Vagina (tissue), 2 donors: ENCODE measurements around the gene CENPO. TPM values are rescaled to one million over a fixed set of nuclear protein-coding genes. Genes with fewer than 3 reads are reported as not detected.

Source experiments
- DNase-seq, 2 donors: peaks; one replicate each; pipeline ENCODE4 v3.0.0-alpha.2; 2017; ENCODE audit errors: extremely low spot score in 2 of 2
- H3K27ac ChIP-seq: fragments of 200-600 bp; sonication (generic); one replicate; pipeline ENCODE4 v1.5.1; 2019
- H3K27me3 ChIP-seq: fragments of 200-600 bp; sonication (generic); one replicate; pipeline ENCODE4 v1.5.1; 2019
- H3K36me3 ChIP-seq, 2 donors: fragments of 200-600 bp; sonication (generic); one replicate each; pipeline ENCODE4 v1.5.1; 2017 to 2019
- H3K4me1 ChIP-seq: fragments of 200-600 bp; sonication (generic); one replicate; pipeline ENCODE4 v1.5.1; 2019
- H3K4me3 ChIP-seq, 2 donors: fragments of 200-600 bp; sonication (generic); 1 replicate in 1 of 2; 2 replicates in 1 of 2; pipeline ENCODE4 v1.5.1; 2016 to 2019
- H3K9me3 ChIP-seq: fragments of 200-600 bp; sonication (generic); one replicate; pipeline ENCODE4 v1.5.1; 2019
- POLR2A ChIP-seq, 2 donors: fragments of 450-650 bp; IDR thresholded peaks; one replicate each; pipeline ENCODE4 v1.6.1; 2017; ENCODE audit warnings: antibody characterized with exemption in 2 of 2, mild to moderate bottlenecking in 2 of 2, moderate library complexity in 2 of 2
- POLR2AphosphoS5 ChIP-seq, 2 donors: sonication (generic); formaldehyde crosslinking; IDR thresholded peaks; one replicate each; pipeline ENCODE4 v1.9.0; 2017; ENCODE audit warnings: antibody characterized with exemption in 2 of 2, mild to moderate bottlenecking in 2 of 2, low read depth in 1 of 2; ENCODE audit not compliant: insufficient read depth in 1 of 2
- intact Hi-C: fragments of 100-400 bp; cut with DNase I; formaldehyde crosslinking; loops from one replicate; pipeline ENCODE4 v1.15.1; 2023
- total RNA-seq: library from RNA; depleted of rRNA; stranded (reverse); fragments of >200 nt; gene quantifications from one replicate; pipeline ENCODE4 v1.2.3, GENCODE V29; 2016
- TF ChIP-seq, protein P1 (sequence below), 3 experiments: fragments of 450-650 bp in 2 of 3; fragments of 200-600 bp in 1 of 3; sonication (generic) in 1 of 3; IDR thresholded peaks; one replicate each; pipeline ENCODE4 v1.5.1; 2017 to 2019; ENCODE audit warnings: antibody characterized with exemption in 3 of 3, mild to moderate bottlenecking in 2 of 3, moderate library complexity in 2 of 3

Gene CENPO
- total RNA-seq, 1 donor from 2014 or later: 3.2 TPM

DNA sequence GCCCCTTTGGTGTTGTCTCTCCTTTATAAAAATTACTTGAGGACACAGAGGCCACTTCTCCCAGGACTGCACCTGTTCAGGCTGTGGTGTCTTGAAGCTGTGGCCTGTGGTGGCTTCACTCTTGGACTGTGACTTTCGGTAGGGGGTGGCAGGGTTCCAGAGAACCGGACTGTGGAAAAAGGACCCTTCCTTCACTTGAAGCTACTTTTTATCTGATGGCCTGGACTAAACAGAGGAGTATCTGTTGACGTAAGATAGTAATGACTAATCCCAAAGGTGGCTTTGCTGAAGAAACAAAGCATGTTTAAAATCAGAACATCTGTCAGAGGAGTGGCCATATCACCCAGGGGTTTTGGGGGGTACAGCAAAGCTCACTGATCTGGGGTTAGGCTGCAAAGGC lies 60.8 kb downstream of the CENPO start:
- H3K4me1 ChIP-seq: peaks cover 42% of the 10 kb centered on the region
- H3K27me3 ChIP-seq: no peaks in the 10 kb centered on the region
- H3K36me3 ChIP-seq: no peaks in the 10 kb centered on the region
- peak overlapping the region; percentile 86 for H3K27ac ChIP-seq
- no peak for TF ChIP-seq POLR2A (IDR thresholded peaks at IDR 0.05)
- TF ChIP-seq, protein P1, sequence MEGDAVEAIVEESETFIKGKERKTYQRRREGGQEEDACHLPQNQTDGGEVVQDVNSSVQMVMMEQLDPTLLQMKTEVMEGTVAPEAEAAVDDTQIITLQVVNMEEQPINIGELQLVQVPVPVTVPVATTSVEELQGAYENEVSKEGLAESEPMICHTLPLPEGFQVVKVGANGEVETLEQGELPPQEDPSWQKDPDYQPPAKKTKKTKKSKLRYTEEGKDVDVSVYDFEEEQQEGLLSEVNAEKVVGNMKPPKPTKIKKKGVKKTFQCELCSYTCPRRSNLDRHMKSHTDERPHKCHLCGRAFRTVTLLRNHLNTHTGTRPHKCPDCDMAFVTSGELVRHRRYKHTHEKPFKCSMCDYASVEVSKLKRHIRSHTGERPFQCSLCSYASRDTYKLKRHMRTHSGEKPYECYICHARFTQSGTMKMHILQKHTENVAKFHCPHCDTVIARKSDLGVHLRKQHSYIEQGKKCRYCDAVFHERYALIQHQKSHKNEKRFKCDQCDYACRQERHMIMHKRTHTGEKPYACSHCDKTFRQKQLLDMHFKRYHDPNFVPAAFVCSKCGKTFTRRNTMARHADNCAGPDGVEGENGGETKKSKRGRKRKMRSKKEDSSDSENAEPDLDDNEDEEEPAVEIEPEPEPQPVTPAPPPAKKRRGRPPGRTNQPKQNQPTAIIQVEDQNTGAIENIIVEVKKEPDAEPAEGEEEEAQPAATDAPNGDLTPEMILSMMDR (IDR thresholded peaks at IDR 0.05): no peak
- no peak for TF ChIP-seq POLR2AphosphoS5 (IDR thresholded peaks at IDR 0.05; ENCODE audit: insufficient read depth in 1 of 2, low read depth in 1 of 2)
- no peak for DNase-seq
- H3K4me3 ChIP-seq: no peak overlapping the region
- H3K9me3 ChIP-seq: no peaks in the 10 kb centered on the region
- intact Hi-C loops: no loop called here

DNA sequence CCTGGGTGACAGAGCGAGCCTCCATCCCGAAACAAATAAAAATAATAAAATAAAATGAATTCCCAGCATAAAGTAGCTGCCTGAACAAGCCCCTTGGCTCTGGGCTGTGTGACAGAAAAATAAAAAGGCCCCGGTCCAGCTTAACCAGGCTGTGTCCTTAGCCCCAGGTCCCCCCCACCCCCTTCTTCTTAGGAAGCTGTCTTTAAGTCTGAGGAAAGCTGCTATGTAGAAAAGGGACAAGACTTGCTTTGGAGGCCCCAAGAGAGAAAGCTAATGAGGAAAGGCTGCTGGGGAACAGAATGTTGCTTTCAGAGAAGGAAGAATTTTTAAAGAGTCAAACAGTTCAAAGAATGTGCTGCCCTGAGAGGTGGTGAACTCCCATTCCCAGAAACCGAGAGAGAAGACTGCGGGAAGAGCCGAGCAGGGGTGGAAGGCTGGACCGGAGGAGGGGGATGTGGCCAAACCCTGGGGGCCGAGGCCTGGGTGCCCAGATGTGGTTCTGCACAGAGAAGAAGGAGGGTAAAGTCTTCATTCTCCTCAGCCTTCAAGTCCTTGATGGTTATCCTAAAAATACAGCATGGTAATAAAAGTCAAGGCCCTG lies 61.9 kb downstream of the CENPO start:
- Histone ChIP-seq H3K27ac (peak overlapping the region; percentile 86), H3K36me3 (no peaks in the 10 kb centered on the region), H3K4me3 (no peak overlapping the region), H3K27me3 (no peaks in the 10 kb centered on the region), H3K9me3 (no peaks in the 10 kb centered on the region), H3K4me1 (peaks cover 42% of the 10 kb centered on the region)
- intact Hi-C loops: no loop called here
- TF ChIP-seq, protein P1 (IDR thresholded peaks at IDR 0.05): no peak
- TF ChIP-seq POLR2AphosphoS5 (IDR thresholded peaks at IDR 0.05; ENCODE audit: insufficient read depth in 1 of 2, low read depth in 1 of 2): peak; percentile 24 to 63
- DNase-seq: no peak

DNA sequence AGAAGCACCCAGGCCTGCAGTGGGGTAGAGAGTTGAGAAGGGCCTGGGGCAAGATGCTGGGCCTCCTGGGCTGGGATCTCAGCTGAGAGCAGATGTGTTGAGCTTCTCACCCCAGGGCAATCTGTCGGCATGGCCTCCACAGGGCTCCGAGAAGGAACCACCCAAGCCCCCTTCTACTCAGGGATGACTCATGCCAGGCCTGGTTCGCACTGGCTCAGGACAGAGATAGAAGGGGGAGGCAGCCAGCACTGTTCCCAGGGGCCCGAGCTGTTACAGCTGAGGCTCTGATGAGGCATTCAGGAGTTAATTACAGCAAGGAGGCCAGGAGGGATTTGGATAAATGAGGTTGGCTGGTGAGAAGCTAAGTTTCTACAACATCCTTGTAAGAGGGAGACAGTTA lies 62.5 kb downstream of the CENPO start:
- H3K27ac ChIP-seq: peak overlapping the region; percentile 86
- no peaks in the 10 kb centered on the region for H3K27me3 ChIP-seq
- intact Hi-C loops: no loop called here
- peaks cover 46% of the 10 kb centered on the region for H3K4me1 ChIP-seq
- DNase-seq: no peak
- H3K4me3 ChIP-seq: no peak overlapping the region
- no peaks in the 10 kb centered on the region for H3K9me3 ChIP-seq
- H3K36me3 ChIP-seq: no peaks in the 10 kb centered on the region
- TF ChIP-seq POLR2AphosphoS5 (IDR thresholded peaks at IDR 0.05; ENCODE audit: insufficient read depth in 1 of 2, low read depth in 1 of 2): peak in 1 of 2 donors; percentile 57
- no peak for TF ChIP-seq POLR2A (IDR thresholded peaks at IDR 0.05)
- TF ChIP-seq, protein P1 (IDR thresholded peaks at IDR 0.05): no peak

DNA sequence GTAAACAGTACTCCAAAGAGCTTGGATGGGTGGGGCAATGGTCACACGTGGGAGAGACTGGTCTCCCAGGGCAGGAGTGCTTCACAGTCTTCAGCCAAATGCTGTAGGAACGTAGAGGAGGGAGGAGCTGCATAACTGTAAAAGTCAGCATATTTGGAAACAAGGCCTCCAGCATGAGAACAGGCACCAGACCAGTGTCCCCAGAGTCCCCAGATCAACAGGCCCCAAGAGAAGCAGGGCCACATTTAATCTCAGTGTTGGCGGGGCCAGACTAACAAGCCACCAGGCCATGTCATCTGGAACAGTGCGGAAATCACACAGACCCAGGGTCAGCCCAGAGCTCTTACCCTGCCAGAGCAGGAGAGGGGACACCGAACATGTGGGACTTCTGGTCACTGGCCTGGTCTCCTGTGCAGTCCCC lies 63.6 kb downstream of the CENPO start:
- H3K4me1 ChIP-seq: peaks cover 57% of the 10 kb centered on the region
- no peaks in the 10 kb centered on the region for H3K9me3 ChIP-seq
- intact Hi-C loops: no loop called here
- H3K27me3 ChIP-seq: no peaks in the 10 kb centered on the region
- TF ChIP-seq POLR2AphosphoS5 (IDR thresholded peaks at IDR 0.05; ENCODE audit: insufficient read depth in 1 of 2, low read depth in 1 of 2): peak in 1 of 2 donors; percentile 22
- TF ChIP-seq POLR2A (IDR thresholded peaks at IDR 0.05): no peak
- TF ChIP-seq, protein P1 (IDR thresholded peaks at IDR 0.05): no peak
- H3K36me3 ChIP-seq: no peaks in the 10 kb centered on the region
- H3K4me3 ChIP-seq: no peak overlapping the region
- peak overlapping the region; percentile 86 for H3K27ac ChIP-seq
- no peak for DNase-seq

DNA sequence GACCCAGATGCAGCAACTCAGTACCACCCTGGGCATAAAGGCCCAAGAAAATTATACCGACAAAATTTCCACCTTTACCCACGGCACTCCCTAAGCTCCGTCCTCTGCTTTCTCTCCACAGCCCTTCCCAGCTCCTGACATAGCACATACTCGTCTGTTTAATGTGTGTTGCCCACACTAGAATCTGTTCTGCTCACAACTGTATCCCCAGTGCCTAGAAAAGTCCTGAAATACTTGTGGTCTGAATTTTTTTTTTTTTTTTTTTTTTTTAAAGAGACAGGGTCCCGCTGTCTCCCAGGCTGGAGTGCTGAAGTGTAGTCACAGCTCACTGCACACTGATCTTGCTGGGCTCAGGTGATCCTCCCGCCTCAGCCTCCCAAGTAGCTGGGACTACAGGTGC lies 64.5 kb downstream of the CENPO start:
- Histone ChIP-seq H3K27me3 (no peaks in the 10 kb centered on the region), H3K27ac (peak overlapping the region; percentile 86), H3K4me1 (peaks cover 60% of the 10 kb centered on the region), H3K36me3 (no peaks in the 10 kb centered on the region), H3K9me3 (no peaks in the 10 kb centered on the region), H3K4me3 (no peak overlapping the region)
- intact Hi-C loops: no loop called here
- no peak for DNase-seq
- TF ChIP-seq, protein P1 (IDR thresholded peaks at IDR 0.05): no peak
- TF ChIP-seq POLR2AphosphoS5 (IDR thresholded peaks at IDR 0.05; ENCODE audit: insufficient read depth in 1 of 2, low read depth in 1 of 2) (no peak), POLR2A (IDR thresholded peaks at IDR 0.05) (no peak)
